ENCODE results near the gene TRPV5.

- TF ChIP-seq POLR2A (IDR thresholded peaks at IDR 0.05) (no peak), CTCF (IDR thresholded peaks at IDR 0.05) (no peak)
These were observed 35.0 kb downstream of the TRPV5 start for GRCh38 chr7:142898377-142899170.
